ENCODE results near the gene MIEF2.
"Not testable (repeated sequence)": the region's sequence is repeated elsewhere in the genome, so short reads cannot be mapped to it uniquely, and the experiment has no call there.

DNA sequence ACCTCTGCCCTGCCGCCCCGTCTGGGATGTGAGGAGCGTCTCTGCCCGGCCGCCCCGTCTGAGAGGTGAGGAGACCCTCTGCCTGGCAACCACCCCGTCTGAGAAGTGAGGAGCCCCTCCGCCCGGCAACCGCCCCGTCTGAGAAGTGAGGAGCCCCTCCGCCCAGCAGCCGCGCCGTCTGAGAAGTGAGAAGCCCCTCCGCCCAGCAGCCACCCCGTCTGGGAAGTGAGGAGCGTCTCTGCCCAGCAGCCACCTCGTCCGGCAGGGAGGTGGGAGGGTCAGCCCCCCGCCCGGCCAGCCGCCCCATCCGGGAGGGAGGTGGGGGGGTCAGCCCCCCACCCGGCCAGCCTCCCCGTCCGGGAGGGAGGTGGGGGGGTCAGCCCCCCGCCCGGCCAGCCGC, 37.6 kb downstream of the MIEF2 start:
- TF ChIP-seq, protein P1, sequence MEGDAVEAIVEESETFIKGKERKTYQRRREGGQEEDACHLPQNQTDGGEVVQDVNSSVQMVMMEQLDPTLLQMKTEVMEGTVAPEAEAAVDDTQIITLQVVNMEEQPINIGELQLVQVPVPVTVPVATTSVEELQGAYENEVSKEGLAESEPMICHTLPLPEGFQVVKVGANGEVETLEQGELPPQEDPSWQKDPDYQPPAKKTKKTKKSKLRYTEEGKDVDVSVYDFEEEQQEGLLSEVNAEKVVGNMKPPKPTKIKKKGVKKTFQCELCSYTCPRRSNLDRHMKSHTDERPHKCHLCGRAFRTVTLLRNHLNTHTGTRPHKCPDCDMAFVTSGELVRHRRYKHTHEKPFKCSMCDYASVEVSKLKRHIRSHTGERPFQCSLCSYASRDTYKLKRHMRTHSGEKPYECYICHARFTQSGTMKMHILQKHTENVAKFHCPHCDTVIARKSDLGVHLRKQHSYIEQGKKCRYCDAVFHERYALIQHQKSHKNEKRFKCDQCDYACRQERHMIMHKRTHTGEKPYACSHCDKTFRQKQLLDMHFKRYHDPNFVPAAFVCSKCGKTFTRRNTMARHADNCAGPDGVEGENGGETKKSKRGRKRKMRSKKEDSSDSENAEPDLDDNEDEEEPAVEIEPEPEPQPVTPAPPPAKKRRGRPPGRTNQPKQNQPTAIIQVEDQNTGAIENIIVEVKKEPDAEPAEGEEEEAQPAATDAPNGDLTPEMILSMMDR (IDR thresholded peaks at IDR 0.05 in 4 of 5, conservative IDR thresholded peaks at IDR 0.05 in 1 of 5), result not testable (repeated sequence)
- TF ChIP-seq POLR2A (IDR thresholded peaks at IDR 0.05), result not testable (repeated sequence)

All from gastrocnemius medialis (tissue), 4 donors.